Stimulated activated CD8-positive, alpha-beta memory T cell treated with anti-CD3 and anti-CD28 coated beads, Interleukin-15, amount 100 ng/mL, for 4 hours (primary cell): ENCODE results near the gene IRF5.
"Not testable (repeated sequence)": the region's sequence is repeated elsewhere in the genome, so short reads cannot be mapped to it uniquely, and the experiment has no call there.

Experiments
- DNase-seq, 2 donors: peaks; one replicate each; pipeline ENCODE4 v3.0.0-alpha.2; 2020; ENCODE audit warnings: low read depth in 2 of 2

Gene IRF5

DNA sequence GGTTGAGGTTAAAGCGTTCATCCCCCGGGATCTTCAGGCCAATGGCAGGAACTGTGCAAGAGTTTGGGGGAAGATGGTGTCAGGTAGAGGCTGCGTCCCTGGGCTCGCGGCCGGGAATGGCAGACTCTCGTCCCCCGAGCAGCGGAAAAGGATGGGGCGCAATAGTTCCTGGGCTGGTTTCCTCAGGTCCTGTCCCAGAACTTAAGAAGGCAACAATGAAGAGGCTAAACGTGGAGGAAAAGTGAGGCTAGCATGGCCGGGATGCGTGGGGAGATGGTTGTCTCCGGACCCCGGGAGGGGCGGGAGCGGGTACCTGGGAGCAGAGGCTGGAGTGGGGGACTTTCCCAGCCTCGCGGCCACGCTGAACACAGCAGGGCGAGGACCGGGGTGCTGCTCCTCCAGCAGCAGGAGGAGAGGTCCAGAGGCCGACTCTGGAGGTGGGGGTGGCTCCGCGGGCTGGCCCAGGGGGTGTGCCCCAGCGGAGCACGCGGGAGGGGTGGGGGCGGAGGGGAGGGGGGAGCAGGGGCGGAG, 882 bp downstream of the IRF5 start:
- DNase-seq = no peak

DNA sequence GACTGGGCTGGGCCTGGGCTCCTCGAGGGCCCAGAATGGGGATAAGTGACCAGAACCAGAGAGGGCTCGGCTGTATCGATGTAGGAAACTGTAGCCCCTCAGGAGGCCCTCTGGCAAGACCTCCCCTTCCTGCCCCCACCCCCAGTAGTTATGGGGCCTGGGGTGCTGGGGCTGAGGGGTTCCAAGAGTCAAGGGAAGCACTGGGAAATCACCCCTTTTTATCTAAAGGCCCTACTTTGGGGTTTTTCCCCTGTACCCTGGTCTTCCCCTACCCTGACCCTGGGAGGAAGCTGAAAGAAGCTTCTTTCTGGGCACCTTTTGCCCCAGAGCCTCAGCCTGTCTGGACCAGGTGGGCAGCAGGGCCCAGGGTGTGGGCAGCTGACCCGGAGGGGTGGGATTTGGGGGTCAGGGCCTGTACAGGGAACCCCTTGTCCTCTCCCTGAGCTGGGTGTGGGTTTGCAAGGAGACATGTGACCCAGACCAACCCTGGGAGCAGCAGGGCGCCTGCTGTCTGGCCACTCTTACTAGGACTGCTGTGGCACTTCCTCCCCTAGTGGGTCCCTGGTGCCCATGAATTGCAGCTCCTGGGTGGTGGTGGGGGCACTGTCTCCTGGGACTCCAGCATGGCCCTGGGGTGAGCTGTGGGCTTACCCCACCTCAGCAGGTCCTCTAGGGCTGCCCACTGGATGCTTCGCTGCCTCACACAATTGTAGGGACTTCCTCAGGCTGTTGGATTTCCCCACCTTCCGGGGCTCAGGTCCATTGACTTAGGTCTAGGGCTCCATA, 1.5 kb downstream of the IRF5 start:
- no peak for DNase-seq

DNA sequence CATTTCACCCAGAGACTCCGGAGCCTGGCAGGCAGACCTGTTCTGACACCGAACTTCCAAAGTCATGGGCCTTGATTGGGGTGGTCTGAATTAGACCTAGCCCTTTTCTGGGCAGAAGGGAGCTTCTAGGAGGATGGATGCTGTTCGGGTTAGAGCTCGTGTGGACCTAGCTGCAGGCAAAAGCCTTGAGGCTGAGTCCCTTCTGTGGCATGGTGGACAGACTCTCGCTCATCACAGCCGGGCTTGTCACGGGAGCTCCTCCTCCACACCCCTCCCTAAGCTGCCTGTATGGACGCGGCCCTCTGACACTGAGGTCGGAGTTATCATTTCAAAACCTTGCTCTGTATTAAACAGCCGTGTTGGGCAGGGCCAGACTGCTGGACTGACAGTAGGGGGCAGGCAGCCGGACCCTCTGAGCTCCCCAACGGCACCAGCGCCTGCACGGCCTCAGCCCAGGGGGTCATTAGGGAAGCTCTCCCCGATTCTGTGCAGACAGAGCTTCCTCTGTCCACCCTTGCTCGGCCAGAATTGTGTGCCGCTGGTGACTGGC, 2.2 kb downstream of the IRF5 start:
- DNase-seq = no peak

- no peak for DNase-seq
Measured at GRCh38 chr7:128940494-128941322, 3.0 kb downstream of the IRF5 start.

GRCh38 chr7:128941323-128941890, 3.7 kb downstream of the IRF5 start:
- DNase-seq = no peak

DNA sequence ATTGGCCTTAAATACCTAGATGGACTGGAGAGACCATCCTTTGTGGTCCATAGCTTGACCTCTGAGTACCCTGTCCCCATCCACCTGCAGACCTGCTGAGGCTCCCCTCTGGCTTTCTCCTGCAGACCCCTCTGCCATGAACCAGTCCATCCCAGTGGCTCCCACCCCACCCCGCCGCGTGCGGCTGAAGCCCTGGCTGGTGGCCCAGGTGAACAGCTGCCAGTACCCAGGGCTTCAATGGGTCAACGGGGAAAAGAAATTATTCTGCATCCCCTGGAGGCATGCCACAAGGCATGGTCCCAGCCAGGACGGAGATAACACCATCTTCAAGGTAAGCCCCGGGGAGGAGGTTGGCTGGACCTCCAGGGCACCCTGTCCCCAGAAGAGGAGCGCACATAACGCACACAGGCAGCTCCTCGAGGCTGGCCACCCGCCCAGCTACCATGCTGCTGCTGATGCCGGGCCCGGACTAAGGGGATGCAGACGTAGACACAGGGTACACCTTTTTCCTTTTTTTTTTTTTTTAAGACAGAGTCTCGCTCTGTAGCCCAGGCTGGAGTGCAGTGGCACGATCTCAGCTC, 4.3 kb downstream of the IRF5 start:
- no peak for DNase-seq

DNA sequence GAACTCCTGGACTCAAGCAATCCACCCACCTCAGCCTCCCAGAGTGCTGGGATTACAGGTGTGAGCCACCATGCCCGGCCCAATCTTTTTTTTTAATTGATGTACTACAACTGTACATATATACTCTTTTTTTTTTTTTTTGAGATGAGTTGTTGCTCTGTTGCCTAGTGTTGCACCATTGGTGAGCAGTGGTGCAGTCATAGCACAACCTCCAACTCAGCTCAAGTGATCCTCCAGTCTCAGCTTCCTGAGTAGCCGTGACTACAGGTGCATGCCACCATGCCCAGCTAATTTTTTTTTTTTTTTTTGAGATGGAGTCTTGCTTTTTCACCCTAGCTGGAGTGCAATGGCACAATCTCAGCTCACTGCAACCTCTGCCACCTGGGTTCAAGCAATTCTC, 5.5 kb downstream of the IRF5 start:
- not testable (repeated sequence) for DNase-seq

DNA sequence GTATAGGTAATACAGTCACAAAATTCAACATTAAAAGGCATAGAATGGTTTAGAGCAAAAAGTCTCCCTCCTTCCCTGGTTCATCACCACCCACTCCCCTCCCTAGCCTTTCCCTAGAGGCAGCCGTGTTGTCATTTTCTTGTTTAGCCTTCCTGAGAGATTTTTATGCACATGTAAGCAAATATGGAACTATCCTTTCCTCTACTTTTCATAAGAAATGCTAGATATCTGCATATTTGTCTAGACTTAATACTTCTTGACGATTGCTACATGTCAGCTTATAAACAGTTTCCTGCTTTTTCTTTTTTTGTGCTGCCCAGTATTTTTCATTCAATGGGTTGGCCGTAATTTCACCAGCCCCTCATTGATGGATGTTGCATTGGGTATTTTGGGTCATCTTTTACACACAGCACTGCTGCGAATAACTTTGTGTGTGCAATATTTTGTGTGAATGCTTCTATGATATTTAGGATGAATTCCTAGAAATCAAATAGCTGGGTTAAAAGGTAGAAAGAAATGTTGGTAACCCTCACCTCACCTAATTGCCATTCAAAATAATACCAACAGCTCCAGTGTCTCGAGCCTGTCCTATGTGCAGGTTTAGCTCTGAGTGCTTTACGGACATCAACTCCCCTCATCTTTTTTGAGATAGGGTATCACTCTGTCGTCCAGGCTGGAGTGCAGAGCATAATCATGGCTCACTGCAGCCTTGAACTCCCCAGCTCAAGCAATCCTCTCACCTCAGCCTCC, 6.9 kb downstream of the IRF5 start:
- DNase-seq = no peak

DNA sequence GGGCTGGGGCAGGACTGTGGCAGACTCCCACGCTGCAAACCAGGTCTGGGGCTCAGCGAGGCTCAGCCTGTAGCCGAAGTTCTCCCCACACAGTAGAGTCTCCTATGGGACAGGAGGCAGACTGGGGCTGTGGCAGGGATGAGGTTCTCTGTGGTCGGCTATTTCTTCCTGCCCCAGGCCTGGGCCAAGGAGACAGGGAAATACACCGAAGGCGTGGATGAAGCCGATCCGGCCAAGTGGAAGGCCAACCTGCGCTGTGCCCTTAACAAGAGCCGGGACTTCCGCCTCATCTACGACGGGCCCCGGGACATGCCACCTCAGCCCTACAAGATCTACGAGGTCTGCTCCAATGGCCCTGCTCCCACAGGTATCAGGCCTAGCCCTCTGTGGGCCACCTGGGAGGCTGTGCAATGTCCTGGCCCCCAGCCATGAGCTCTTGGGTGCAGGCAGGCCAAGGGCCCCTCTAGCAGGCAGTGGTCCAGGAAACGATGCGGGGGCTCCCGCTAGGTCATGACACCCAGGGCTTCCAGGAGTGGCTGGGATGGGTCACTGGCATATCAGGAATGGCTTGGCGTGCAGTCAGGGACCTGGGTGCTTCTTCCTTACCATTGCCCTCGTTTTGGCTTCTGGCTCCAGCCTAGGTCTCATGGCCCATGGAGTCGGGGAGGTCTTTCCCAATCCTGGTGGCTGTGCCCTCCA, 8.1 kb downstream of the IRF5 start:
- DNase-seq = no peak

GRCh38 chr7:128946936-128947830, 9.5 kb downstream of the IRF5 start:
- DNase-seq = no peak

- DNase-seq = no peak
Measured at GRCh38 chr7:128947854-128948253, 10.1 kb downstream of the IRF5 start.

GRCh38 chr7:128948312-128948973, 10.7 kb downstream of the IRF5 start:
- DNase-seq = no peak

DNA sequence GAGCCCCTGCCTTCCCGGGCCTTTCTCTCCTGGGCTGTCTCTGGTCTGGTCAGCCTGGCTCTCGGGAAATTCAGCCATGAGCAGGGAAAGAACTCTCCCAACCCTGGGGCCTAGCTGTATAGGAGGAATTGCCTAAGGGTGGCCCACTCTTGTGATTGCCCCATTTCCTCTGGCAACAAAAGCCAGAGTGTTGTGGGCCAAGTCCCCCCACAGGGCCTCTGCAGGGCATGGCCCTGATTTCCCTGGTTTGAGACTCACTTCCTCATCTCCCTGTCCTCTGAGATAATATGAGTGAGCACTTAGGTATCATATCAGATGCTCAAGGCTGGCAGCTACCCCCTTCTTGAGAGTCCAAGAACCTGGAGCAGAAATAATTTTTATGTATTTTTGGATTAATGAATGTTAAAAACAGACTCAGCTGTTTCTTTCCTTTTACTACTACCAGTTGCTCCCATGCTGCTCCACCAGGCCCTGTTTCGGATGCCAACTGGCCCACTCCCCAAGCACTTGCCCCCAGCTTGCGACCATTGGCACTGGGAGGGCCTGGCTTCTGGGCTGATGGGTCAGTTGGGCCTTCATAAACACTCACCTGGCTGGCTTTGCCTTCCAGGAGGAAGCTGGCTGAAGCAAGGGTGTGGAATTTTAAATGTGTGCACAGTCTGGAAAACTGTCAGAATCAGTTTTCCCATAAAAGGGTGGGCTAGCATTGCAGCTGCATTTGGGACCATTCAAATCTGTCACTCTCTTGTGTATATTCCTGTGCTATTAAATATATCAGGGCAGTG, 11.4 kb downstream of the IRF5 start:
- DNase-seq = no peak

- no peak for DNase-seq
Measured at GRCh38 chr7:128951296-128951695, 13.6 kb downstream of the IRF5 start.

DNA sequence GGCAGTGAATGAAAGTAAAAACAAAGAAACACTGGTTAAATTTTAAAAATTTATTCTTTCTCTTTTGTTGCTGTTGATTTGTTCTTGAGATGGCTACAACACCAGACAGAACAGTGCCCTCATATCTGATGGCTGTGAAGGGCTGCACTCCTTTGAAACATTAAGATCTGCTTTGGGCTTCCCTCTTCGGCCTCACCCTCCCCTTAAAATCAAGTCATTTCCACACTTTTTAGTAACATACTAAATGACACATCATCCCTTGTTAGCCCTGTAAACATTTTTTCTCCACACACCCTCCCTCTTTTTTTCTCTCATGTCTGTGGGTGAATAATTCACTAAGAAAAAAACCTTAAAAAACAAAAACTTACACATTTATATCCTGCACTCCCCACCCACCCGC, 16.4 kb downstream of the IRF5 start:
- DNase-seq = no peak

DNA sequence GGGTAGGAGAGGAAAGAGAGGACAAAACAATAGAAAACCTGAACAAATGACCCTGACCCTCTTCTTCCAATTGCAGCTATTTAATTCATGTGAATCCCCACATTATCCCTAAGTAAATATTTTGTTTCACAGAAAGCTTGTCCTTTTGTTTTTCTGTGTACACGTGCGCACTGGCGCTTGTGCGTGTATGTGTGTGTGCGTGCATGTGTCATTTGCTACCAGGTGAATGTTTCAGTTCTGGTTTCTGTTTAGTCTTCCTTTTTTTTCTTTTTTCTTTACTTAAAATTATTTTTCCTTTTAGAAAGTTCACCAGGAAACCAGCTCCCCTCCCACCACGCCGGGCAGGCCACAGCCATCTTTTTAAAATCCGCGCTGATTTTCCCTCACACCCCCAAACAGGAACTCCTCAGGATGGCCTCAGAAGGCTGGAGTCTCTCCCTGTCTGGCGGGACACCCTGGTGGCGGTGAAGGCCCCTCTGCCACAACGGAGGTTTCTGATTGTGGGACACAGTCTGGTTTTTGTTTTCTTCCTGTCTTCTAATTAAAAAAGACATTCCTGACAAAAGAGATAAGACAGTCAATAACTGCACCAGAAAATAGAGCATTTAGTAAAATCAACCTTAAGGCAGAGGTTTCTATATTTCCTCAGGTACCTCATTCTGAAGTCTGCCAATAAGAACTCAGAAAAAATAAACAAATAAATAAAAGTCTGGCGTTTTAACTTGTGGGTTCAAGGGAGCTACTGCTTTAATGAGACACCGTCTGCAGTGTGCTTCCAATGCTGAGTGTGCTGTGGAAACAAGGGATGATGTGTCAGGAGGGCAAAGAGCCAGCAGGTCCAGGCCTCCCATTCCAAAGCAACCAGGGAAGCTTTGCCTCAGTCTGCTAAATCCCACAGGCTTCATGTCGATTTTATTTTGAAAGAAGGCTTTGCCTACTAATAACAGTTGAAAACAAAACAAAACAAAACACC, 17.4 kb downstream of the IRF5 start:
- no peak for DNase-seq

DNA sequence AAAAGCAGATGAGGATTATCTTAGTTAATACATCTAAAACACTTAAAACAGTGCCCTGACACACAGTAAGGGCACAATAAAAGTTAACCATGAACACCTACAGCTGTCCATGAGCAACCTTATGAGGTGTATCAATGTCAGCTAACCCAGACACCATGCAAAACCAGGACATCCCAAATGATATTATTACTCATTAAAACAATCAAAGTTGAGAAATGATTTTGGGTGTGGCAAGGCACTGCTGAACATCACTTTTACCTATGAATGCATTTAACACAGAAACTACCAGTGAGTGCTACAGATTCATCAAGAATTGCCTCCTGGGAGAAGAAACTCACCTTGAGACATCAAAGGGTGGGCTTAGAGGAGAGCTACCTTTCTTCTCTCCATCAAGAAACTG, 18.3 kb downstream of the IRF5 start:
- no peak for DNase-seq
